NCI-H1092 treated with DMSO at 0.1 percent for 48 hours (cell line): ENCODE data around the gene USP13.
"Not testable (repeated sequence)": the region's sequence is repeated elsewhere in the genome, so short reads cannot be mapped to it uniquely, and the experiment has no call there.

Source experiments
- DNase-seq: peaks from one replicate; lab custom pipeline; 2025; lab: John Stamatoyannopoulos, UW

Gene USP13

DNA sequence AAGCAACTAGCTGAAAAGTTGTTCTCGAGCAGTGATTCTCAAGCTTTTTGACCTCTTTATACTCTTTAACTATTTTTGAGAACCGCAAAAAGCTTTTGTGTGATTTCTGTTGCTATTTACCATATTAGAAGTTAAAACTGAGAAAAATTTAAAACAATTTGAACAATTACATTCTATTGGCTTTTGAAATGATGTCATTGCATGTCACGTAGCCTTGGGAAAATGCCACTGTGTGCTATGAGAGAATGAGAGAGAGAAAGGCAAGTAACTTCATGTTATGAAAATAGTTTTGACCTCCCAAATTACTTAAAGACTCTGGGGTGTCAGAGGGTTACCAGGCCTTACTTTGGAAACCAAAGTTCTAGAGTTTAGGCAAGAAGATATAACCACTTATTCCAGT lies 8.0 kb downstream of the USP13 start:
- no peak for DNase-seq

GRCh38 chr3:179661777-179662176 lies 8.9 kb downstream of the USP13 start:
- DNase-seq = no peak

DNA sequence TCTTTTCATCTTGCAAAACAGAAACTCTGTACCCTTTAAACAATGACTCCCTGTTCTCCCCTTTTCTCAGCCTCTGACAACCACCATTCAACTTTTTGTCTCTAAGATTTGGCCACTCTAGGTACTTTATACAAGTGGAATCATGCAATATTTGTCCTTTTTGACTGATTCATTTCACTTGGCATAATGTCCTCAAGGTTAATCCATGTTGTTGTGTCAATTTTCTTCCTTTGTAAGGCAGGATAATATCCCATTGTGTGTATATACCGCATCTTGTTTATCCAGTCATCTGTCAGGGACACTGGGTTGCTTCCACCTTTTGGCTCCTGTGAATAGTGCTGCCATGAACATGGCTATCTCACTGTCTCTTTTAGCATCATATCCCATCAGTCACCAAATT lies 10.3 kb downstream of the USP13 start:
- DNase-seq = no peak

DNA sequence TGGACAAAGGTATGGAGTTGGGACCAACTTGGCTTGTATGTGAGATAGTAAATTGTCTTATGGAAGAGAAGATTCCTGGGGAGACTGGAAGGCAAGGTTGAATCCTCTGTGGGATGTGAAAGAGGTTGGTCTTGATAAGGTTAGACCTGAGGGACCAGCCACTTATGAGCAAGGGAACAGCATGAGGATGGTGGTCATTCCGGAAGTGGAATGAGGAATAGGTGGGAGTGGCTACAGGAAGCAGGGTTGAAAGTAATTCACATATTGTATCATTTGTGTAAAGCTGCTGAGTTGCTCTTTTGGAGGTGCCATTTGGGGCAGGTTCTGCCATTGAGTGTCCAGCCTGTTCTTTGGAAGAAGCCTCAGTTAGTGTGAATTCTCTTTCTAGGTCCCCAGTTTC lies 13.2 kb downstream of the USP13 start:
- DNase-seq = peak; percentile 58

DNA sequence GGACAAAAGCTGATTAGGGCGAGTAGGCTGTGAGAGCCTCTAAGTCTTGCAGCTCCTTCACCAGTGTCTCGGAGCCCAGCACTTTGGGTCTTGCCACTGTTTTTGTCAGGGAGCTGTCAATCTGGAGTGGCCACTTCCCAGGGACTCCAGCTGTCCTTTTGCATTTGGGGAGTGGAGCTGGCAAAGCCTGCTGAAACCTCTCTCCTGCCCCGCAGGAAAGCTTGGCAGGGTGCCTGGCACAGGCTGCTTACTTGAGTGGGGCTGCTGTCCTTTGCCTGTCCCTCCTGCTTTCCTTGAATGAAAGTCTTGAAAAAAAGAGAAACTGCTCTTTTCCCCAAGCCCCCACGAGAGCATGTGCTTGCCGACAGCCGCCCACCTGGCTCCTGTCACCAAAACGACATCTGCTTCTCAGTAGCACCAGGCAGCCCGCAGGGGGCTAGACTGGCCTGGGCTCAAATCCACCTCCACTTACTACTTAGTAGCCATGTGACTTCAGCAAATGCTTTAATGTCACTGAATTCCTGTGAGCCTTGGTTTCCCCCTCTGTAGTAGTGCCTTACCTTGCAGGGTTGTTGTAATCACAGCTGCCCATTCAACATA lies 13.7 kb downstream of the USP13 start:
- DNase-seq = peak; percentile 78

GRCh38 chr3:179668429-179668828 lies 15.6 kb downstream of the USP13 start:
- no peak for DNase-seq

DNA sequence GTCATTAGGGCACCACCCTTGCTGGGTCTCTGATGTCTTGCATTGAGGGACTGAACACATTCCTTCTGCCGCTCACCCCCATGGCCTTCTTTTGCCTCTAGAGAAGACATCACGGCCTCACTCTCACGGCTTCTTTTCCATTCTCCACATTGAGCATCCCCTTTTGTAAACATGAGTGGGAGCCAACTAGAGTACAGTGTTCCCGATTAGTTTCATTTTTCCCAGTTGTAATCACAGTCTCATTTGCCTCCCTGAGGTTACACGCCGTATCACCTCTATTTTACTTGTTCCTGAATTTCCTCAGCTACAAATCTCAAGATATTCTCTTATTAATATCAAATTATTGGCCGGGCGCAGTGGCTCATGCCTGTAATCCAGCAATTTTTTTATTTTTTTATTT lies 17.5 kb downstream of the USP13 start:
- no peak for DNase-seq

GRCh38 chr3:179671309-179671708 lies 18.5 kb downstream of the USP13 start:
- no peak for DNase-seq

- no peak for DNase-seq
Measured at GRCh38 chr3:179671747-179672242, 19.0 kb downstream of the USP13 start.

GRCh38 chr3:179672918-179673317 lies 20.1 kb downstream of the USP13 start:
- no peak for DNase-seq

GRCh38 chr3:179673523-179673922 lies 20.7 kb downstream of the USP13 start:
- no peak for DNase-seq

- no peak for DNase-seq
Measured at GRCh38 chr3:179676081-179676480, 23.2 kb downstream of the USP13 start.

- no peak for DNase-seq
Measured at GRCh38 chr3:179677884-179678283, 25.0 kb downstream of the USP13 start.

DNA sequence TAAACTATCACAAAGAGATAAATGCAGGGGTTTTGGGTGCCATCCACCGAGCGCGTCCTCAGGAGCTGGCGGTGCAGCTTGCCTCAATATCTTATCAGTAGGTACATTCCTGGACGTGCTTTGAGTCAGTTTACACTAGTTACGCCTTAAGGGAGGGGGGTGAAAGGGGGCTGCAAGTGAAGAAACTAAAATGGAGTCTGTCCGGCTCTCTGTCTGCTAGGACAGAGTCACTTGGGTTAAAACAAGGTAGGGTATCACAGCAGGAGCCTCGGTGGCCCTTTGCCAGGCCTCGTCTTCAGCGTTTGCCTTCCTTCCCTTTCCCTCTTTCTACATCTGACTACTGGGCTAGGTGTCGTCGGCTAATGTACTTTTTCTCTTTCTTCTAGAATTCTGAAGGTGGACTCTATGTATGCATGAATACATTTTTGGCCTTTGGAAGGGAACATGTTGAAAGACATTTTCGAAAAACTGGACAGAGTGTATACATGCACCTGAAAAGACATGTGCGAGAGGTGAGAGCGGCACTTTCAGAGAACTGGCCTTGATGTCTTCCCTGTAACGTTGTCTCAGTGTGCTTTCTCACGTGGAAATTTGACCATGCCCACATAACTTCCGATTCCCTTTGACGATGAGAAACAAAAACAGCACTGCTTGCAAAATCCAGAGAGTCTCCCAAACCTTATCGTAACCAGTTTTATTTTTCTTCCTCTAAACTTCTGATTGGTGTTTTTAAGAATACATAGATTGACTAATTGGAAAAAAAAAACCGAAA lies 28.8 kb downstream of the USP13 start:
- no peak for DNase-seq

GRCh38 chr3:179682426-179683080 lies 29.7 kb downstream of the USP13 start:
- DNase-seq = no peak

DNA sequence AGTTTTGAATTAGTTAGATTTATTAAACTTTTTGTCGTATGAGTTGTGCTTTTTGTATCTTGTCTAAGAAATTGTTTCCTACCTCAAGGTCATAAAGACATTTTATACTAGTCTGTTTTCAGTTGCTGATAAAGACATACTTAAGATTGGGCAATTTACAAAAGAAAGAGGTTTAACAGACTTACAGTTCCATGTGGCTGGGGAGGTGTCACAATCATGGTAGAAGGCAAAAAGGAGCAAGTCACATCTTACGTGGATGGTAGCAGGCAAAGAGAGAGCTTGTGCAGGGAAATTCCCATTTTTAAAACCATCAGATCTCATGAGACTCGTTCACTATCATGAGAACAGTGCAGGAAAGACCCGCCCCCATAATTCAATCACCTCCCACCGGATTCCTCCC lies 30.4 kb downstream of the USP13 start:
- DNase-seq = not testable (repeated sequence)

DNA sequence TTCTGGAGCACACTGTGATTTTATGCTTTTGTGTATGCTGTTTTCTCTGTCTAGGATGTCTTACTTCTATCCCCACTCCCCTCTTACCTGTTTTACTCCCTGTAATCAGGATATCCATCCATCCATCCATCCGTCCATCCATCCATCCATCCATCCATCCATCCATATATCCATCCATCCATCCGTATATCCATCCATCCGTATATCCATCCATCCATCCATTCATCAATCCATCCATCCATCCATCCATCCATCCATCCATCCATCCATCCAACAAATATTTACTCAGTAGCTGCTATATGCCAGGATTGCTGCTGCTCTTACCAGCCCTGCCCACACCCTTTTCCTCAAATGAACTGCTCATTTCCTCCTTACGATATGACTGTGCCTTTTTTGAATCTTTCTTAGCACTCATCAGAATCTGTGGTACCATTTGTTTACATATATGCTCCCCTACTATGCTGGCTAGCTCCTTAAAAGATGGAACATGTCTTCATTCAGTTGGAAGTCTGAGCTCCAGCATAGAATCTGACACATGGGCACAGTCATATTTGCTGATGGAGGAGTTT lies 35.2 kb downstream of the USP13 start:
- no peak for DNase-seq

DNA sequence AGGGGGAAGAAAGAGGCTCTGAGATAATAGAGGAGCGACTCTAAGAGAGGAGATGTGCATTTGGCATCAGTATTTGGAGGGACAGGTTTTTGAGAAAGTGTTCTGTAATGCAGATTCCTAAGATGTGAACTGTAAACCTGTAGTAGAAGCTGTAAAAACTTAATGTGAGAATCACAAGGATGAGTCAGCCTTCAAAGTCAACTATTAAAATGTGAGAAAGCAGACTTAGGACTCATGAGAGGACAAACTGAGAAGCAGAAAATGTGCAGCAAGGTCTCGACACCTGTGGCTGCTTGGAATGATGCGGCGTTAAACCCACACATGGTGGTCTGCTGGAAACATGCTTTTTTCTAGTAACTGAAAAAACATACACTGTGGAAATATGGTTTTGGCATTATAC lies 36.0 kb downstream of the USP13 start:
- DNase-seq = no peak

- DNase-seq = no peak
Measured at GRCh38 chr3:179694731-179695130, 41.9 kb downstream of the USP13 start.

DNA sequence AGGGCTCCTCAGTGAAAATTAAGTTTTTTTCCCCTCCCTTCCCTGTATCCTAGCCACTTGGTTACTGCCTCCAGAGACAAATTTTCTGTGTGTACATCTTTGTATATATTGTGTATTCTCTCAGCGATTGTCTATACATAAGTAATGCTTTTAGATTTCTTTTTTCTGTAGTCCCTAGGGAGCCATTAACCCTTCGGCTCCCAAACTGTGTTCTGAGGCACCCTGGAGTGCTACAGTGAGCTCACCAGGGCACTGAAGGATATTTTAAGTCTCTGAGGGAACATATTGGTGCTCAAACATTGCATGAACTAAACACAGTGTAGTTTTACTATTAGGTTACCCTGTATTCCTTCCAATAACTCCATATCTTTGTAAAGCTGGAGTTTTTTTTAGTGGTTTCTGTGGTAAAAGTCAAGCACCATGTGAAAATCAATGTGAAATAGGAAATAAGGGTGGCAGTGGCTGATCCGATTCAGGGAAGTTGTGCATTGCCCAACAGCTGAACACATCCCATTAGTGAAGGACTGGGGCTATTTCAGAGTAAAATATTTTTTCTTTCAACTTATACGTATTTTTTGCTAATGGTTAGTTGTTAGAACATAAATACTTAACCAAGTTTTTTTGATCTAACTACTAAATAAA lies 43.0 kb downstream of the USP13 start:
- no peak for DNase-seq

DNA sequence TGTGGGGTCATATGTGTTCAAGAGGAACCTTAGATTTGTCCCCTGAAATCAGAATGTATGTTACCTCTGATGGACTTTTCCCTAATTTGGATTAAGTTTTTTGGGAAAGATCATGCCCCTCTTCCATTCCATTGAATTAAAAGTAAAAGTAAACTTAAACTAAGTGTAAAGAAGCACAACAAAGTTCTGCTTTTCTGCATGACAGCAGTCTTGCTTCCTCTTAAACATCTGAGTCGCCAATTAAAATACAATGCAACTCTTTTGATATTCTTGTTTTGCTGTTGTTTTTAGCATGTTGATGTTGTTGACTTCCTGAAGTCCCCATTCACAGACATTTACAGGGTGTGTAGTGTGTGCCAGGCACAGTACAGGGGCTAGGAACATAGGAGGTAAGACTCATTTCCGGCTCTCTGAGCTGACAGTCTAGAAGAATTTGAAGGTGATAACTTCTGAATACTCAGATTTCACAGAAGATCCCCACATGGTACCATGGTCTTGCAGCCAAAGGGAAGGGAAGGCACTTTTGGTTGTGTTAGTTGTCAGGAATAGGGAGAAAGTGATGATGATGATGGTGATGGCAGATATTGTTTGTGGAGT lies 45.0 kb downstream of the USP13 start:
- no peak for DNase-seq

DNA sequence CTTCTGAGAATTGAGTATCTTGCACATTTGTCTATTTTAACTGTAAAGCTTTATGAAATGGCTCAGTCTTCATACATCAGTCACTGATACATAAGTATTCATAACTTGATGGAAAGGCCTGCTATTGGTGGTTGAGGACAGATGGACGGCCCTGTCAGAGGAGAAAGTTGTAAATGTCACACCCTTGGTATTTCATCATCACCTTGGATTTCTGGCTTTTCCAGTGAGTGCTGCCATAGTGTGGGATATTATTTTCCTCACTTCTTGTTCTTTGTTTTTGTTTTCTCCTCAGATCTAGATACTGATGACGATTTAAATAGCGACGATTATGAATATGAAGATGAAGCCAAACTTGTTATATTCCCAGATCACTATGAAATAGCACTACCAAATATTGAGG lies 47.9 kb downstream of the USP13 start:
- no peak for DNase-seq
